ENCODE measurements around the gene XG. TPM values are rescaled to one million over a fixed set of nuclear protein-coding genes. Genes with fewer than 3 reads are reported as not detected.
"Not testable (repeated sequence)": the region's sequence is repeated elsewhere in the genome, so short reads cannot be mapped to it uniquely, and the experiment has no call there.

Gene XG
- total and polyA plus RNA-seq, 2 of the 8 experiments (the other 6 are each of a cell fraction or from before 2014, with no cell fraction given): 0.33 to 0.78 TPM

DNA sequence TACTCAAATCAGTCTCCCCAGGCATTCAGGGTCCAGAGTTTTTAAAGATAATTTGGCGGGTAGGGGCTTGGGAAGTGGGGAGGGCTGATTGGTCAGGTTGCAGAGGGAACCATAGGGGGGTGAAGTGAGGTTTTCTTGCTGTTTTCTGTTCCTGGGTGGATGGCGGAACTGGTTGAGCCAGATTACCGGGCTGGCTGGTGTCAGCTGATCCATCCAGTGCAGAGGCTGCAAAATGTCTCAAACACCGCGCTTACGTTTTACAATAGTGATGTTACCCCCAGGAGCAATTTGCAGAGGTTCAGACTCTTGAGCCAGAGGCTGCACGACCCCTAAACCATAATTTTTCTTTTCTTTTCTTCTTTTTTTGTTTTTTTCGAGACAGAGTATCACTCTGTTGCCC lies 51.6 kb downstream of the XG start:
- DNase-seq (ENCODE audit: low read depth in 1 of 2, low spot score in 2 of 2); H2AFZ ChIP-seq (ENCODE audit: low read length); H3K18ac ChIP-seq (ENCODE audit: extremely low read depth, low read length); H2BK120ac ChIP-seq (replicated peaks; ENCODE audit: low read depth, low read length); FAIRE-seq; CTCF ChIA-PET (ENCODE audit: partially characterized antibody); H3K9me3 ChIP-seq (ENCODE audit: insufficient read depth in 2 of 2, low read depth in 1 of 2, low read length in 1 of 2); H2BK20ac ChIP-seq (ENCODE audit: low read length); H2BK15ac ChIP-seq (ENCODE audit: low read length); H4K91ac ChIP-seq (replicated peaks; ENCODE audit: insufficient read length, low read length); H3K23ac ChIP-seq (ENCODE audit: insufficient read length); H3K4ac ChIP-seq (replicated peaks; ENCODE audit: insufficient read length, low read depth, low read length); H3K14ac ChIP-seq (ENCODE audit: insufficient read length); H3K4me3 ChIP-seq (ENCODE audit: extremely low read depth in 1 of 4, insufficient read depth in 2 of 4, low read depth in 3 of 4, low read length in 4 of 4); H3K23me2 ChIP-seq (ENCODE audit: low read depth, low read length); H4K5ac ChIP-seq (ENCODE audit: insufficient read length, low read depth, low read length); H4K8ac ChIP-seq (ENCODE audit: extremely low read depth, insufficient read depth, low read length); H4K20me1 ChIP-seq (replicated peaks in 1 of 2; ENCODE audit: control insufficient read depth in 1 of 2, insufficient read depth in 2 of 2, low read length in 2 of 2); H3K36me3 ChIP-seq (ENCODE audit: control insufficient read depth in 2 of 4, insufficient read depth in 4 of 4, low read length in 3 of 4); H3K56ac ChIP-seq (replicated peaks; ENCODE audit: insufficient read length, low read depth, low read length); H3K9ac ChIP-seq (replicated peaks in 1 of 4; ENCODE audit: extremely low read depth in 1 of 4, low read depth in 3 of 4, low read length in 3 of 4); H3K79me1 ChIP-seq (ENCODE audit: low read depth, low read length); H2AK5ac ChIP-seq (ENCODE audit: low read depth, low read length); H3K79me2 ChIP-seq (ENCODE audit: control insufficient read depth in 1 of 2, insufficient read depth in 2 of 2, low read length in 2 of 2); H3K27me3 ChIP-seq (replicated peaks in 1 of 4; ENCODE audit: control insufficient read depth in 3 of 4, extremely low read depth in 1 of 4, insufficient read depth in 3 of 4, low read length in 3 of 4): not testable (repeated sequence)
- POLR2A ChIA-PET (ENCODE audit: partially characterized antibody): interaction anchor here (1.5 kb wide), 1 partner anchor 27 kb away, joined by 3 read pairs; no protein-coding TSS in a partner anchor
- Histone ChIP-seq H2BK5ac (ENCODE audit: low read depth, low read length) (peak overlapping the region; percentile 83; the same call in 1 of the 2 replicates), H2BK12ac (ENCODE audit: low read depth, low read length) (peak overlapping the region; percentile 17; the same call in 1 of the 2 replicates), H3K4me2 (ENCODE audit: insufficient read depth in 1 of 2, low read depth in 2 of 2, low read length in 2 of 2) (peak overlapping the region in 1 of 2 experiments; percentile 24; a peak in 3 of 4 replicates), H3K4me1 (replicated peaks in 1 of 4; ENCODE audit: control insufficient read depth in 3 of 4, insufficient read depth in 4 of 4, low read length in 3 of 4) (peaks cover 0 to 15% (median 7%) of the 10 kb centered on the region in 4 experiments; a peak in 4 of 7 replicates), H3K27ac (ENCODE audit: low read depth, low read length) (peak overlapping the region; percentile 77; the same call in 1 of the 2 replicates)
- 4% methylated on average over 4 of the region's 8 CpGs; no CpG with 5 or more reads in 1 of the 2 experiments for WGBS, 2 experiments (ENCODE audit: extremely low coverage in 1 of 2, insufficient coverage in 1 of 2, insufficient read length in 1 of 2, insufficient replicate concordance in 2 of 2, low coverage in 1 of 2, low lambda C conversion rate in 2 of 2, missing lambda C conversion rate in 1 of 2)
